ENCODE data around the gene EPC1.
A peak's percentile ranks its signal among the peaks of the same experiment; 100 is the strongest.

Gene EPC1, protein sequence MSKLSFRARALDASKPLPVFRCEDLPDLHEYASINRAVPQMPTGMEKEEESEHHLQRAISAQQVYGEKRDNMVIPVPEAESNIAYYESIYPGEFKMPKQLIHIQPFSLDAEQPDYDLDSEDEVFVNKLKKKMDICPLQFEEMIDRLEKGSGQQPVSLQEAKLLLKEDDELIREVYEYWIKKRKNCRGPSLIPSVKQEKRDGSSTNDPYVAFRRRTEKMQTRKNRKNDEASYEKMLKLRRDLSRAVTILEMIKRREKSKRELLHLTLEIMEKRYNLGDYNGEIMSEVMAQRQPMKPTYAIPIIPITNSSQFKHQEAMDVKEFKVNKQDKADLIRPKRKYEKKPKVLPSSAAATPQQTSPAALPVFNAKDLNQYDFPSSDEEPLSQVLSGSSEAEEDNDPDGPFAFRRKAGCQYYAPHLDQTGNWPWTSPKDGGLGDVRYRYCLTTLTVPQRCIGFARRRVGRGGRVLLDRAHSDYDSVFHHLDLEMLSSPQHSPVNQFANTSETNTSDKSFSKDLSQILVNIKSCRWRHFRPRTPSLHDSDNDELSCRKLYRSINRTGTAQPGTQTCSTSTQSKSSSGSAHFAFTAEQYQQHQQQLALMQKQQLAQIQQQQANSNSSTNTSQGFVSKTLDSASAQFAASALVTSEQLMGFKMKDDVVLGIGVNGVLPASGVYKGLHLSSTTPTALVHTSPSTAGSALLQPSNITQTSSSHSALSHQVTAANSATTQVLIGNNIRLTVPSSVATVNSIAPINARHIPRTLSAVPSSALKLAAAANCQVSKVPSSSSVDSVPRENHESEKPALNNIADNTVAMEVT

DNA sequence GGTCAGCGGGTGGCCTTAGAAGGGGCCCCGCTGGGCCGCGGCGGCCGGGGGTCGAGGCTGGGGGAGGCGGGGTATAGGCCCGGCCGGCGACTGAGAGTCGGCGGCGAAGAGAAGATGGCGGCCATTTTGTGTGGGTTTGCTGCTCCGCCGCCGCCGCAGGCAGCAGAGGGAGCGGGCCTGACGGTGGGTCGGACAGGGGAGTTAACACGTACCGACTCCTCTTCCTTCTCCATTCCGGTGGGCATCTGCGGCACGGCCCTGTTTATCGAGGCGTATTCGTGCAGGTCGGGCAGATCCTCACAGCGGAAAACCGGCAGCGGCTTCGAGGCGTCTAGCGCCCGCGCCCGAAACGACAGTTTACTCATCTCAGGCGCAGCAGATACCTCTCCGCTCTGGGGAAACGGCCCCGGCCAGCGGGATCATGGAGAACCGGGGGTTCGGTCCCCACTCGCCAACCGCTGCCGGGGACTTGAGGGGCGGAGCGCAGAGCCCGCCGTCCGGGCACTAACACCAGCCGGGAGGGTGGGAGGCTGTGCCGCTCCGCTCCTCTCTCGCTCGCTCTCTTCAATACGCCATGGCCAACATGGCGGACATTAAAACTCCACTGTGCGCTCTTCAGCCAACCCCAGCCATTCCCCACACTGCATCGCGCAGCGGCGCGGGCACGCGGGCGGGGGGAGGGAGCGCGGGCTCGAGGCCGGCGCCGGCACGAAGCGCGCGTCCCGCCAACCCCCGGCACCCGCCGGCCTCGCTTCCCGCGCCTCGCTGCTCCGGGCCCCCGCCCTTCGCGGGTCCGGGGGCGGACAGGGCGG, at the start of gene EPC1:
TSS of gene EPC1 (minus strand) at position 608 of the 812 bp plus-strand sequence. CDS start at position 365, 243 bp downstream.
- TF ChIP-seq TAF1 (IDR thresholded peaks at IDR 0.05; ENCODE audit: low read depth) (peak; percentile 94), TEAD4 (IDR thresholded peaks at IDR 0.05) (peak; percentile 35), EGR1 (IDR thresholded peaks at IDR 0.05) (peak; percentile 91), RAD21 (IDR thresholded peaks at IDR 0.05; ENCODE audit: low read depth) (no peak), ZBTB7A (IDR thresholded peaks at IDR 0.05; ENCODE audit: low read depth) (no peak), FOXM1 (IDR thresholded peaks at IDR 0.05; ENCODE audit: borderline replicate concordance, low read depth) (no peak), CREB1 (IDR thresholded peaks at IDR 0.05; ENCODE audit: low read depth) (no peak), CEBPB (IDR thresholded peaks at IDR 0.05) (no peak; the same call in 1 of the 2 replicates), NFIC (IDR thresholded peaks at IDR 0.05) (no peak), YY1 (IDR thresholded peaks at IDR 0.05; ENCODE audit: low read depth) (peak; percentile 90), EP300 (IDR thresholded peaks at IDR 0.05; ENCODE audit: borderline replicate concordance) (no peak; the same call in 1 of the 2 replicates), TCF12 (IDR thresholded peaks at IDR 0.05; ENCODE audit: low read depth) (no peak; the same call in 1 of the 2 replicates)
- TF ChIP-seq, protein P1, sequence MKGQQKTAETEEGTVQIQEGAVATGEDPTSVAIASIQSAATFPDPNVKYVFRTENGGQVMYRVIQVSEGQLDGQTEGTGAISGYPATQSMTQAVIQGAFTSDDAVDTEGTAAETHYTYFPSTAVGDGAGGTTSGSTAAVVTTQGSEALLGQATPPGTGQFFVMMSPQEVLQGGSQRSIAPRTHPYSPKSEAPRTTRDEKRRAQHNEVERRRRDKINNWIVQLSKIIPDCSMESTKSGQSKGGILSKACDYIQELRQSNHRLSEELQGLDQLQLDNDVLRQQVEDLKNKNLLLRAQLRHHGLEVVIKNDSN (IDR thresholded peaks at IDR 0.05): 0 out of 2 replicates have a peak, but pooled peaks have one; percentile 15
- TF ChIP-seq, protein P2, sequence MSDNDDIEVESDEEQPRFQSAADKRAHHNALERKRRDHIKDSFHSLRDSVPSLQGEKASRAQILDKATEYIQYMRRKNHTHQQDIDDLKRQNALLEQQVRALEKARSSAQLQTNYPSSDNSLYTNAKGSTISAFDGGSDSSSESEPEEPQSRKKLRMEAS (IDR thresholded peaks at IDR 0.05): peak; percentile 89
- TF ChIP-seq, protein P3, sequence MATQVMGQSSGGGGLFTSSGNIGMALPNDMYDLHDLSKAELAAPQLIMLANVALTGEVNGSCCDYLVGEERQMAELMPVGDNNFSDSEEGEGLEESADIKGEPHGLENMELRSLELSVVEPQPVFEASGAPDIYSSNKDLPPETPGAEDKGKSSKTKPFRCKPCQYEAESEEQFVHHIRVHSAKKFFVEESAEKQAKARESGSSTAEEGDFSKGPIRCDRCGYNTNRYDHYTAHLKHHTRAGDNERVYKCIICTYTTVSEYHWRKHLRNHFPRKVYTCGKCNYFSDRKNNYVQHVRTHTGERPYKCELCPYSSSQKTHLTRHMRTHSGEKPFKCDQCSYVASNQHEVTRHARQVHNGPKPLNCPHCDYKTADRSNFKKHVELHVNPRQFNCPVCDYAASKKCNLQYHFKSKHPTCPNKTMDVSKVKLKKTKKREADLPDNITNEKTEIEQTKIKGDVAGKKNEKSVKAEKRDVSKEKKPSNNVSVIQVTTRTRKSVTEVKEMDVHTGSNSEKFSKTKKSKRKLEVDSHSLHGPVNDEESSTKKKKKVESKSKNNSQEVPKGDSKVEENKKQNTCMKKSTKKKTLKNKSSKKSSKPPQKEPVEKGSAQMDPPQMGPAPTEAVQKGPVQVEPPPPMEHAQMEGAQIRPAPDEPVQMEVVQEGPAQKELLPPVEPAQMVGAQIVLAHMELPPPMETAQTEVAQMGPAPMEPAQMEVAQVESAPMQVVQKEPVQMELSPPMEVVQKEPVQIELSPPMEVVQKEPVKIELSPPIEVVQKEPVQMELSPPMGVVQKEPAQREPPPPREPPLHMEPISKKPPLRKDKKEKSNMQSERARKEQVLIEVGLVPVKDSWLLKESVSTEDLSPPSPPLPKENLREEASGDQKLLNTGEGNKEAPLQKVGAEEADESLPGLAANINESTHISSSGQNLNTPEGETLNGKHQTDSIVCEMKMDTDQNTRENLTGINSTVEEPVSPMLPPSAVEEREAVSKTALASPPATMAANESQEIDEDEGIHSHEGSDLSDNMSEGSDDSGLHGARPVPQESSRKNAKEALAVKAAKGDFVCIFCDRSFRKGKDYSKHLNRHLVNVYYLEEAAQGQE (IDR thresholded peaks at IDR 0.05; ENCODE audit: low read depth): no peak

DNA sequence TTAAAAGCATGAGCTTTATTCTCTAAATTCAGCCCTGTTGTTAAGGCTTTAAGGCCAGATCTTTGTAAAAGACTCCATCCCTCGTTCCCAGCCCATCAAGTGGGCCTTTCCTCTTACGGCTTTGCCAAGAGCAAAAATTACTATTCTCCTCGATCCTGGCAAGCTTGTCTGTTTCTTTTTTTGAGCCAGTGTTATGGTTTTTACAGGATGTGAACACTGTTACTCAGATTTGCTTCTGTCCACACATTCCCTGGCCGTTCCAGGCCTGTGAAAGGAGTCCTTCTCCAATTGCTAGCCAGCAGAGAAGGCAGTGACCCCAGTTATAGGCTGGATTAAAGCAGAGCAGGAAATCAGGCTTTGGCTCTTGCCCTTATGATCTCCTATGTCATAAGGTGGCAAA, 47.0 kb upstream of the EPC1 start:
- no peak for TF ChIP-seq TEAD4 (IDR thresholded peaks at IDR 0.05)
- TF ChIP-seq TAF1 (IDR thresholded peaks at IDR 0.05; ENCODE audit: low read depth): no peak
- no peak for TF ChIP-seq ZBTB7A (IDR thresholded peaks at IDR 0.05; ENCODE audit: low read depth)
- TF ChIP-seq CEBPB (IDR thresholded peaks at IDR 0.05): no peak
- no peak for TF ChIP-seq CREB1 (IDR thresholded peaks at IDR 0.05; ENCODE audit: low read depth)
- TF ChIP-seq YY1 (IDR thresholded peaks at IDR 0.05; ENCODE audit: low read depth): no peak
- TF ChIP-seq EGR1 (IDR thresholded peaks at IDR 0.05): no peak
- TF ChIP-seq TCF12 (IDR thresholded peaks at IDR 0.05; ENCODE audit: low read depth): no peak
- TF ChIP-seq FOXM1 (IDR thresholded peaks at IDR 0.05; ENCODE audit: borderline replicate concordance, low read depth): no peak

DNA sequence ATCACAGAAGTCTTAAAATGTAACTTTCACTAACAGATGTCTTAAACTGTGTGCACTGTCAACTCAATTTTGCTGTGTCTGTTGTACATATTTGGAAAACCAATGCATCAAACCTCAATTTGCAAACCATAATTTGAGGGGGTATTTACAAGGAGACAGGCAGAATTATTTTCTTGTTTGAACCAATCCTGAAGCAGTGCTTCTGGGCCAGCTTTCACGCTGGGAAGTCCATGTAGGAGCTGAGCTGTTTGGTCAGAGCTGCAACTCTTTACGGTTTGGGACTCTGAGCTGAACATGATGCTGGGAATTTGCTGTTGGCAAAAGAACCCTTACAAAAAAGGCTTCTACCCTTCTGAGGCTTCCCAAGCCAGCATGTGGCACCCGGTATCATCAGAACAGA, 43.2 kb upstream of the EPC1 start:
- TF ChIP-seq CREB1 (IDR thresholded peaks at IDR 0.05; ENCODE audit: low read depth) (no peak), RAD21 (IDR thresholded peaks at IDR 0.05; ENCODE audit: low read depth) (no peak), NFIC (IDR thresholded peaks at IDR 0.05) (no peak), TCF12 (IDR thresholded peaks at IDR 0.05; ENCODE audit: low read depth) (no peak), EGR1 (IDR thresholded peaks at IDR 0.05) (no peak), ZBTB7A (IDR thresholded peaks at IDR 0.05; ENCODE audit: low read depth) (no peak), CEBPB (IDR thresholded peaks at IDR 0.05) (no peak), YY1 (IDR thresholded peaks at IDR 0.05; ENCODE audit: low read depth) (no peak), TEAD4 (IDR thresholded peaks at IDR 0.05) (no peak), FOXM1 (IDR thresholded peaks at IDR 0.05; ENCODE audit: borderline replicate concordance, low read depth) (no peak), TAF1 (IDR thresholded peaks at IDR 0.05; ENCODE audit: low read depth) (no peak), EP300 (IDR thresholded peaks at IDR 0.05; ENCODE audit: borderline replicate concordance) (no peak)
- TF ChIP-seq, protein P2 (IDR thresholded peaks at IDR 0.05): no peak
- TF ChIP-seq, protein P3 (IDR thresholded peaks at IDR 0.05; ENCODE audit: low read depth): no peak
- TF ChIP-seq, protein P1 (IDR thresholded peaks at IDR 0.05): no peak
